ENCODE results near the gene FBXW4. TPM values are rescaled to one million over a fixed set of nuclear protein-coding genes. Genes with fewer than 3 reads are reported as not detected.

The FBXW4 gene
- total RNA-seq, 1 donor from 2014 or later, result 70.7 TPM

- Mint-ChIP-seq H3K27me3 (peaks cover 18% of the 10 kb centered on the region), H3K4me1 (ENCODE audit: low read depth) (peaks cover 4% of the 10 kb centered on the region), H3K4me3 (ENCODE audit: low read depth) (no peak overlapping the region), H3K36me3 (ENCODE audit: insufficient read depth) (no peaks in the 10 kb centered on the region), H3K27ac (no peak overlapping the region), H3K9me3 (ENCODE audit: low read depth) (no peaks in the 10 kb centered on the region)
- no peak for TF ChIP-seq CTCF (IDR thresholded peaks at IDR 0.05; ENCODE audit: unreplicated experiment)
- no peak for DNase-seq (ENCODE audit: low spot score, unreplicated experiment)
Measured at GRCh38 chr10:101710059-101710695, 15.2 kb upstream of the FBXW4 start.

- H3K4me3 Mint-ChIP-seq (ENCODE audit: low read depth), result no peak overlapping the region
- H3K27me3 Mint-ChIP-seq, result peaks cover 18% of the 10 kb centered on the region
- H3K27ac Mint-ChIP-seq, result no peak overlapping the region
- TF ChIP-seq CTCF (IDR thresholded peaks at IDR 0.05; ENCODE audit: unreplicated experiment), result no peak
- no peak for DNase-seq (ENCODE audit: low spot score, unreplicated experiment)
- H3K4me1 Mint-ChIP-seq (ENCODE audit: low read depth), result peaks cover 4% of the 10 kb centered on the region
- no peaks in the 10 kb centered on the region for H3K36me3 Mint-ChIP-seq (ENCODE audit: insufficient read depth)
- no peaks in the 10 kb centered on the region for H3K9me3 Mint-ChIP-seq (ENCODE audit: low read depth)
Measured at GRCh38 chr10:101709359-101710058, 14.5 kb upstream of the FBXW4 start.

- H3K27ac Mint-ChIP-seq, result no peak overlapping the region
- peaks cover 4% of the 10 kb centered on the region for H3K4me1 Mint-ChIP-seq (ENCODE audit: low read depth)
- H3K4me3 Mint-ChIP-seq (ENCODE audit: low read depth), result no peak overlapping the region
- H3K36me3 Mint-ChIP-seq (ENCODE audit: insufficient read depth), result no peaks in the 10 kb centered on the region
- H3K9me3 Mint-ChIP-seq (ENCODE audit: low read depth), result no peaks in the 10 kb centered on the region
- peaks cover 18% of the 10 kb centered on the region for H3K27me3 Mint-ChIP-seq
- no peak for TF ChIP-seq CTCF (IDR thresholded peaks at IDR 0.05; ENCODE audit: unreplicated experiment)
- no peak for DNase-seq (ENCODE audit: low spot score, unreplicated experiment)
Measured at GRCh38 chr10:101708870-101709269, 13.9 kb upstream of the FBXW4 start.

GRCh38 chr10:101708073-101708472 lies 13.1 kb upstream of the FBXW4 start:
- peaks cover 4% of the 10 kb centered on the region for H3K4me1 Mint-ChIP-seq (ENCODE audit: low read depth)
- no peak overlapping the region for H3K4me3 Mint-ChIP-seq (ENCODE audit: low read depth)

GRCh38 chr10:101704331-101704730 lies 9.4 kb upstream of the FBXW4 start:
- no peaks in the 10 kb centered on the region for H3K9me3 Mint-ChIP-seq (ENCODE audit: low read depth)
- H3K36me3 Mint-ChIP-seq (ENCODE audit: insufficient read depth), result no peaks in the 10 kb centered on the region
- no peak overlapping the region for H3K4me3 Mint-ChIP-seq (ENCODE audit: low read depth)
- H3K27ac Mint-ChIP-seq, result no peak overlapping the region
- TF ChIP-seq CTCF (IDR thresholded peaks at IDR 0.05; ENCODE audit: unreplicated experiment), result no peak
- DNase-seq (ENCODE audit: low spot score, unreplicated experiment), result no peak
- peaks cover 13% of the 10 kb centered on the region for H3K27me3 Mint-ChIP-seq
- no peaks in the 10 kb centered on the region for H3K4me1 Mint-ChIP-seq (ENCODE audit: low read depth)

More at GRCh38 chr10:101708073-101708472, 13.1 kb upstream of the FBXW4 start:
- Mint-ChIP-seq H3K36me3 (ENCODE audit: insufficient read depth) (no peaks in the 10 kb centered on the region), H3K27me3 (peaks cover 18% of the 10 kb centered on the region), H3K27ac (no peak overlapping the region), H3K9me3 (ENCODE audit: low read depth) (no peaks in the 10 kb centered on the region)
- no peak for TF ChIP-seq CTCF (IDR thresholded peaks at IDR 0.05; ENCODE audit: unreplicated experiment)
- no peak for DNase-seq (ENCODE audit: low spot score, unreplicated experiment)

Measured in progenitor cell of endocrine pancreas (in vitro differentiated cells).